Endothelial cell of hepatic sinusoid (primary cell): ENCODE results near the gene EVI5.
"Not testable (repeated sequence)": the region's sequence is repeated elsewhere in the genome, so short reads cannot be mapped to it uniquely, and the experiment has no call there.

ENCODE experiments used
- in situ Hi-C: cut with HindIII; loops from 2 replicates; pipeline ENCODE4 v1.10.0; 2017; ENCODE audit warnings: low sequenced_read_pairs

Gene EVI5

DNA sequence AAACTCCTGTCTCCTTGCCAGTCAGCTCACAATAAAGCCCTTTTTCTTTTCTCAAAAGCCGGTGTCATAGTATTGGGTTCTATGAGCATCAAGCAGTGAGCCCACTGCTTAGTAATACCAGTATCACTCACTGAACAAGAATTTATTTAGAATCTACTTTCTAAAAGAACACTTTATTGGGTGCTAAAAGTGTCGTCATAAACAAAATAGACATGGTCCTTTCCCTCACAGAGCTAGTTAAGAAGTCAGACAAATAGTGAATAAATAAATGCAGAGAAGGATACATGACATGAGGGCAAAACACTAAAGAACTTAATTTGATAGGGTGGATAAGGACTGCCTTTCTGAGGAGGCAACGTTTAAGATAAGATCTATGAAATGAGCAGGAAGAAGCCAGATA, 32.2 kb downstream of the EVI5 start:
- in situ Hi-C loops, result no loop called here

DNA sequence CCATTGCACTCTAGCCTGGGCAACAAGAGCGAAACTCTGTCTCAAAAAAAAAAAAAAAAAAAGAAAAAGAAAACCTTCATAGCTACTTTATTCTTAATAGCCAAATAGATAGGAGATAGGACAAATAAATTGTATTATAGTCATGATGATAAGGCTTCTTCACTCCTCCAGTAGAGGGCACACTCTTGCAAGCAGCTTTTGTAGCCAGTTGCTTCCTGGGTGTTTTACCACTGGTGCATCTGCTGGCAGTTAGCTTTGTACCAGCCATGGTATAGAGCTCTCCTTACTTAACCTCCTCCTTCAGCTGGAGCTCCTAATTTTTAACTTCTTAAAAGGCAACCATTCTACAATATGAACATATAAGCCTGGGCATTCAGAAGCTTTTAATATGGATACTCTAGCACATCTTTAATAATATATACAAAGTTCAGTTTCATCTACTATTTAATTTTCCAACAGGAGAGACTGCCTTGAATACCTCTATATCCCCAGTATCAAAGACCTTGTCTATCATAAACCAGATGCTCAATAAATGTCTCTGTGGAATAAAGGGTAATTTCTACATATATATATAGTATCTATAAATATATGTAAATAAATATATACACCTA, 35.8 kb downstream of the EVI5 start:
- in situ Hi-C loops, result loop anchor here (5.0 kb wide), 2 partner anchors 52 to 68 kb away; no protein-coding TSS in a partner anchor

GRCh38 chr1:92748138-92748537, 36.8 kb downstream of the EVI5 start:
- in situ Hi-C loops, result loop anchor here (5.0 kb wide), 2 partner anchors 51 to 69 kb away; no protein-coding TSS in a partner anchor

DNA sequence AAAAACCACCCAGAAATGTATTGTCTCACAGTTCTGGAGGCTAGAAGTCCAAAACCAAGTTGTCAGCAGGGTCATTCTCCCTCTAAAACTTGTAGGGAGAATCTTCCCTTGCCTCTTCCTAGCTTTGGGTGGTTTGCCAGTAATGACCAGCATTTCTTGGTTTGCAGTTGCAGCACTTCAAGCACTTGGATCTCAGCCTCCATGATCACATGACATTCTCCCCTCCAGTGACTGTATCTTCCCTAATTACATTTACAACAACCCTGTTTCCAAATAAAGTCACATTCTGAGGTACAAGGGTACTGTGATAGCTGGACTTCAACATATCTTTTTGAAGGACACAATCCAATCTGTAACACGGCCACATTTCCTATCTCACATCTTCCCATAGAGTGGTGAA, 37.2 kb downstream of the EVI5 start:
- in situ Hi-C loops, result loop anchor here (5.0 kb wide), 2 partner anchors 50 to 70 kb away; no protein-coding TSS in a partner anchor

DNA sequence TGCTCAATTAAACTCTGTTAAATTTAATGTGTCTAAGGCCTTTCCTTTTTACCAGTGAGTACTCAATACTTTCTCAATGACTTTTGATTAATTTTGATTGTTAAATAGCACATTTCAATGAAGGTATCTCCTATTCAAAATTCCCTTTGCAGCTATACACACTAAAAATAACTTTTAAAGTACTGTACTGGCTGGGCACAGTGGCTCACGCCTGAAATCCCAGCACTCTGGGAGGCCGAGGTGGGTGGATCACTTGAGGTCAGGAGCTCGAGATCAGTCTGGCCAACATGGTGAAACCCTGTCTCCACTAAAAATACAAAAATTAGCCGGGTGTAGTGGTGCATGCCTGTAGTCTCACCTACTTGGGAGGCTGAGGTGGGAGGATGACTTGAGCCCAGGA, 38.7 kb downstream of the EVI5 start:
- in situ Hi-C loops, result loop anchor here (5.0 kb wide), 2 partner anchors 49 to 71 kb away; no protein-coding TSS in a partner anchor

DNA sequence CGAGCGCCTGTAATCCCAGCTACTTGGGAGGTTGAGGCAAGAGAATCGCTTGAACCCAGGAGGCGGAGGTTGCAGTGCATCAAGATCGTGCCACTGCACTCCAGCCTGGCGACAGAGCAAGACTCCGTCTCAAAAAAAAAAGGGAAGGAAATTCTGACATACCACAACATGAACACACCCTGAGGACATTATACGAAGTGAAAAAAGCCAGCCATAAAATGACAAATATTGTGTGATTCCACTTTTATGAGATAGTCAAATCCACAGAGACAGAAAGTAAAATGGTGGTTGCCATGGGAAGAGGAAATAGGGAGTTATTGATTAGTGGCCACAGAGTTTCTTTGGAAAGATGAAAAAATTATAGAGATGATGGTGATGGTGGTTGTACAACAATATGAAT, 41.7 kb downstream of the EVI5 start:
- in situ Hi-C loops, result no loop called here

DNA sequence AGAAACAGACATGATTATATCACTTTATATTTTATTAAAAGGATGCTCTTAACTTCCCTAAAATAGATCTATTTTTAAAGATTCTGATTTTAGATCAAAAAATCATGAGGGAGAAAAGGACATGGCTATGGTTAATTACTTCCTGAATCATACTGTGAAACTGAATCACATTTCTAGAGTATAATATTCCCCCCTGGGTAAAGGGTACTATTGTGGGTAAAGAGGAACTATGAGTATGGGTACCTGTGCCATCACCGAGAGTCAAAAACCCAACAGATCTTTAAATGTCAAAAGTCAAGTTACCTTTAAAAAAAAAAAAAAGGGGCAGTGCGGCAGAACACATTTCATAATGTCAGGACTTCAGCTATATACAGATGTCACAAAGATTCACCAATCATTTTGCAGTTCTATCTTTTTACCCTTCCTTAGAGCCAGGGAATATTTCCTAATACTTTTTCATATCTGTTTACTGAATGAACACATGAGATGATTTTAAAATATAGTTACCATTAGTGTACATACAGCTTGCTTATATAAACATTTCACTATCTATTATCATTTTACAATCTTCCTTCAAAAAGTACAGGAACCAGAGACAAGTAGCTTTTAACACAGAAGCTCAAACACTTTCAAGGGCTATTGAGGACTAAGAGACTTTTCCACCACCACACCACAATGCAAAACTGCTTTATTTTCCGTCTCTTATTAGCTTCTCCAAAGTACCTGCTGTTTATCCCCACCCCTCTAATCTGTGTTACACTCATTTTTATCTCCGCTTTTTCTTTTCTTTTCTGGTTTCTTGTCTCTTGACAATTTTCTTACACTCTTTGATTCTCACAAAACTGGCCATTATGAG, 45.0 kb downstream of the EVI5 start:
- in situ Hi-C loops, result no loop called here

GRCh38 chr1:92736395-92736794, 48.5 kb downstream of the EVI5 start:
- in situ Hi-C loops, result no loop called here

GRCh38 chr1:92730476-92730875, 54.4 kb downstream of the EVI5 start:
- in situ Hi-C loops, result no loop called here

DNA sequence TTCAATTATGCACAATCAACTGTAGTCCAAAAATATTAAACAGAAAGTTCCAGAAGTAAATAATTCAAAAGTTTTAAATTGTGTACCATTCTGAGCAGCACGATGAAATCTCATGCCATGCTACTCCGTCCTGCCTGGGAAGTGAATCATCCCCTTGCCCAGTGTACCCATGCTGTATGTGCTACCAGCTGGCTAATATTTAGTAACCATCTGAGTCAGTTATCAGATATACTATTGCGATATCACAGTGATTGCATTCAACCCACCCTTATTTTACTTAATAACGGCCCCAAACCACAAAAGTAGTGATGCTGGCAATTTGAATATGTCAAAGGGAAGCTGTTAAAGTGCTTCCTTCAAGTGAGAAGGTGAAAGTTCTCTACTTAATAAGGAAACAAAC, 56.2 kb downstream of the EVI5 start:
- in situ Hi-C loops, result no loop called here

GRCh38 chr1:92723713-92724112, 61.2 kb downstream of the EVI5 start:
- in situ Hi-C loops, result not testable (repeated sequence)

GRCh38 chr1:92721886-92722285, 63.0 kb downstream of the EVI5 start:
- in situ Hi-C loops, result no loop called here

GRCh38 chr1:92721157-92721556, 63.8 kb downstream of the EVI5 start:
- in situ Hi-C loops, result not testable (repeated sequence)

- in situ Hi-C loops, result not testable (repeated sequence)
Observed at GRCh38 chr1:92715476-92715951, 69.4 kb downstream of the EVI5 start.

DNA sequence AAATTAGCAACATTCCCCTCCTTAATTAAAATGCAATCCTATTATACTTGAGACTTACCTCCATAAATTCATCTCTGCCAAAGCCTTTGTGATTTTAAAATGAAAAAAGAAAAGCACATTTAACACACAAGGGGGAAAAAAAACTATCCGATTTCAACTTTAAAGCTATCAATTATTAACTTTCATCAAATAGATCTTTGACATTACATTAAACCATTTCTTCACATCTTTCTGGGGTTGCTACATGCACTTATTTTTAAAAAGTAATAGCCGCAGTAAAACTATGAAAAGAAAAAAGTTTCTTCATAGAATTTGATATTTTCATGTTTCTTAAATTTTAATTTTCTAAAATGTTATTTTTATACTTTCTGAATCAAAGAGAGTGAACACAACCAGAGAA, 71.0 kb downstream of the EVI5 start:
- in situ Hi-C loops, result no loop called here

- in situ Hi-C loops, result no loop called here
Observed at GRCh38 chr1:92711473-92712165, 73.3 kb downstream of the EVI5 start.

- in situ Hi-C loops, result no loop called here
Observed at GRCh38 chr1:92709738-92710137, 75.2 kb downstream of the EVI5 start.

GRCh38 chr1:92708368-92708950, 76.4 kb downstream of the EVI5 start:
- in situ Hi-C loops, result no loop called here

- in situ Hi-C loops, result no loop called here
Observed at GRCh38 chr1:92707709-92708108, 77.2 kb downstream of the EVI5 start.

DNA sequence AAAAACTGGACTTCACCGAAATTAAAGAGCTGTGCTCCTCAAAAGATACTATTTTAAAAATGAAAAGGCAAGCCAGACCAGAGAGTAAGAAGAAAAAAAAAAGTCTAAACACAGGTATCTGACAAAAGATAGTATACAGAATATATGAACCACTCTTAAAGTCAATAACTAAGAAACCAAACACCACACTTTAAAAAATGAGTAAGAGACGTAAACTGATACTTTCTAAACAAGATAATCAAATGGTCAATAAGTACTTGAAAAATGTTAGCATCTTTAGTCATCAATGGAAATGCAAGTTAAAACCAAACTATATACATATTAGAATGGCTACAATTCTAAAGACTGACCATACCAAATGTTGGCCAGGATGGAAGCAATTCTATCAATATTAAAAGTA, 77.6 kb downstream of the EVI5 start:
- in situ Hi-C loops, result no loop called here

GRCh38 chr1:92705446-92705845, 79.5 kb downstream of the EVI5 start:
- in situ Hi-C loops, result no loop called here
